ENCODE data around the gene ERCC1.

GRCh38 chr19:45445139-45445538 lies 21.4 kb upstream of the ERCC1 start:
- no peak for TF ChIP-seq POLR2A (IDR thresholded peaks at IDR 0.05)
- TF ChIP-seq, protein P1, sequence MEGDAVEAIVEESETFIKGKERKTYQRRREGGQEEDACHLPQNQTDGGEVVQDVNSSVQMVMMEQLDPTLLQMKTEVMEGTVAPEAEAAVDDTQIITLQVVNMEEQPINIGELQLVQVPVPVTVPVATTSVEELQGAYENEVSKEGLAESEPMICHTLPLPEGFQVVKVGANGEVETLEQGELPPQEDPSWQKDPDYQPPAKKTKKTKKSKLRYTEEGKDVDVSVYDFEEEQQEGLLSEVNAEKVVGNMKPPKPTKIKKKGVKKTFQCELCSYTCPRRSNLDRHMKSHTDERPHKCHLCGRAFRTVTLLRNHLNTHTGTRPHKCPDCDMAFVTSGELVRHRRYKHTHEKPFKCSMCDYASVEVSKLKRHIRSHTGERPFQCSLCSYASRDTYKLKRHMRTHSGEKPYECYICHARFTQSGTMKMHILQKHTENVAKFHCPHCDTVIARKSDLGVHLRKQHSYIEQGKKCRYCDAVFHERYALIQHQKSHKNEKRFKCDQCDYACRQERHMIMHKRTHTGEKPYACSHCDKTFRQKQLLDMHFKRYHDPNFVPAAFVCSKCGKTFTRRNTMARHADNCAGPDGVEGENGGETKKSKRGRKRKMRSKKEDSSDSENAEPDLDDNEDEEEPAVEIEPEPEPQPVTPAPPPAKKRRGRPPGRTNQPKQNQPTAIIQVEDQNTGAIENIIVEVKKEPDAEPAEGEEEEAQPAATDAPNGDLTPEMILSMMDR (IDR thresholded peaks at IDR 0.05): no peak
